Germinal center (tissue), 1 donor: ENCODE results near the gene MICAL3.

Source experiments
- DNase-seq: peaks from one replicate; pipeline ENCODE4 v3.0.0; 2012; ENCODE audit warnings: mixed read lengths, low spot score

MICAL3 gene

GRCh38 chr22:17791196-17791595, 233.2 kb downstream of the MICAL3 start:
- DNase-seq = no peak

DNA sequence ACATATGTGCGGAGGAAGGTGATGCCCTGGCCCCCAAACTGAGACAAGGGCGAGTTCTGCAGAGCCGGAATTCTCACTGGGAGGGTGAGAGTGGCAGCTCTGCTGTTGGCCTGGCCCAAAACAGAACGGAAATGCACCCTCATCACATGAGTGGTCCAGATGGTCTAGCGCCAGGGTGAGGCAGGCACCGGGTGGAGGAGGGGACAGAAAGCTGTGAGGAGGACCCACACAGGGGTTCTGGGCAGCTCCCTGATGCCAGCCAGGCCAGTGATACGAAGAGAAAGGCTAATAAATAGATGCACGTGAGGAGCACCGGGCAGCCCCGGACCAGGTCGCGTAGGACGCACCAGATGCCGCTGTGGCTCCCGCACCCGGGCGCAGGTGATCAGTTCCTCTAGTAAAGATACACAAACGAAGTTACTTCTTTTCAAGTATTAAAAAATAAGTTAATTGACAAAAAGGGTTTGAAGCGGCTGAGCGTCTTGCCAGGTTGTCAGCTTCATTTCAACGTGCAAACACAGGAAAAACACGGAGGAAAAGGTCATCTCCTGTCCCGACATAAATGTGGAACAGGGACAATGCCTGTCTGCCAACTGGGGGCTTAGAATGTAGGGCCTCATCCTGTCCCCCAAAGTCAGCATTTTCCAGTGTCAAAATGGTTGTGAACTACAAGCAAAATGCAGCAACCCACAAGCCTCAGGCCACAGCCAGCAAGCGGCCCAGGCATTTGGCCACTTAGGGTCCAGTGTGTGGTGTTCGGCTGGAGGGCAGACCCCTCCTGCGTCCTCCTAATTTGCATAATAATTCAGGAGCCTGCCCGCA, 234.8 kb downstream of the MICAL3 start:
- no peak for DNase-seq

DNA sequence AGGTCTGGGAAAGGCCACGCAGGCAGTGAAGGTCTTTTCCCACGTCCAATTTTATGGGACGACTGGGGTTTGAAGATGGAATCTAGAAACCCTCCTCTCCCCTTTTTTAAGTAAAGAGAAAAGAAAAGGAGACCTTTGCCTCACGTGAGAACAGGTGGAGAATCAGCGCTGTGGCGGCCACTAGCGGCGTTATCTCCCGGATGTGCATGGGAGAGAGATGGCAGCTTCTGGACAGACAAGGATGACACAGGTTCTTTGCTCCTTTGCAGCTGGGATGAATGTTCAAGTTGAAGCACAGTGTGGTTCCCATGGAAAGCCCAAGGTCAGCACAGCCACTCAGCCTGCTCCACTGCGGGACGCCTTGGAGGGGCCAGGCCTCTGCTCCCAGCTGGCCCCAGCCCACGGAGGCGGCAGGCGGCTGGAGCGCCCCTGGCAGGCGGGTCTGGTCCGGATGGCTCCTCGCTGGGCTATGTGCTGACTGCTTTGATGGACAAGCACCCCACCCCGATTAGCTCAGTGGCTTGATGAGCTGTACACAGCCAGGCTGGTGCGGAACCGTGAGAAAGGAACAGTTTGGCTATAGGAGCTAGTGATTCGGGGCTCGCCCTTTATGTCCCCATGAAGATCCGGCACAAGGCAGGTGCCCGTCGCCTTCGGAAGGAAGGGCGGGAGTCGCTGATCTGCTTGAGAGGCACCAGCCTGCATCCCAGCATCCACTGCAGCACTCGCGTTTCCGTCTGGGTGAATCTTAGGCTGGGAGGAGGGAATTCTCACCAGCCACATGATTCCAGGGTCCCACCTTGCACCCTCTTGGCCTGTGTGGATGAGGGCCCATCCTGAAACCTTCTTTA, 235.6 kb downstream of the MICAL3 start:
- DNase-seq = no peak

DNA sequence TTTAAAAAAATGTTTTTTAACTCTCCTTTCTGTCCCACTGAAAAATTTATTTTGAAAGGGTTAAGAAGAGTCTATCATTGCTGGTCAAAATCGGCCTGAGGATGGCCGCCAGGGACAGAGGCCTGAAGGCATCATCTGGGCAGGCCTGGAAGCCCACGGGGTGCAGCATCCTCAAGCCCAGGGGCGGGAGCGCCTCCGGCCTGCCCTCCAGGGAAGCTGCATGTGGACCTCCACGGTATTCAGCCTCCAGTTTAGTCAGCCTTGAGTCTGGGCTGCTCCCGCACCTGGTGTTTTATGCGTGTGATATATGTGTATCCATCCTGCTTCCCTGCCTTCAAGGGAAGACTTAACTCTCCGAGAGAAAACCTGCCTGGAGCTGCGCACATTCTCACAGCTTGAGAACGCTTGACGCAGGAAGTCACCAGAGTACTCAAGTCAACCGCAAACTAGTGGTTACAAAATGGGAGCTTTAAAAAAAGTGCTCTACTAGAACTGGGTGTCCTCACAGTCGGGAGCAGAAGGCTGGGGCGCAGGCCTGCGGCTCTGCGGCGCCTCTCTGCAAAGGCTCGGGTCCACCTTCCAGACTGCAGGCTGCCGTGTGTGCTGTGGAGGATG, 236.5 kb downstream of the MICAL3 start:
- no peak for DNase-seq

DNA sequence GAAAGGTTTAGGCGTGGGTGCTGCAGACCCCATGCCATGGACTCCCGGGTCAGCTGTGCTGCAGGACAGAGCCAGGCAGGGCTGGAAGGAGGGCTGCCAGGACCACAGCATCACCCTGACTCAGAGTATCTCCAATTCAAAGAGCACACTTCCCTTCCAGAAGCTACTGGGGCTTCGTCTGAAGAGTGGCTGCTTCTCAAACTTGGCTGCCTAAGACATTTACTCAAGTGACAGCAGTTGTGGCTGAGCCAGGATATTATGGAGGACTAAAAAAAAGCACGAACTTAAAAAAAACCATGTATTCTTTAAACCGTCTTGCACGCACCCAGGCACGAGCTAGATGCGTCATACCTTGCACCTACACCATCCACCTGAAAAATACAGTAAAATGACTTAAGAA, 237.1 kb downstream of the MICAL3 start:
- DNase-seq = no peak

DNA sequence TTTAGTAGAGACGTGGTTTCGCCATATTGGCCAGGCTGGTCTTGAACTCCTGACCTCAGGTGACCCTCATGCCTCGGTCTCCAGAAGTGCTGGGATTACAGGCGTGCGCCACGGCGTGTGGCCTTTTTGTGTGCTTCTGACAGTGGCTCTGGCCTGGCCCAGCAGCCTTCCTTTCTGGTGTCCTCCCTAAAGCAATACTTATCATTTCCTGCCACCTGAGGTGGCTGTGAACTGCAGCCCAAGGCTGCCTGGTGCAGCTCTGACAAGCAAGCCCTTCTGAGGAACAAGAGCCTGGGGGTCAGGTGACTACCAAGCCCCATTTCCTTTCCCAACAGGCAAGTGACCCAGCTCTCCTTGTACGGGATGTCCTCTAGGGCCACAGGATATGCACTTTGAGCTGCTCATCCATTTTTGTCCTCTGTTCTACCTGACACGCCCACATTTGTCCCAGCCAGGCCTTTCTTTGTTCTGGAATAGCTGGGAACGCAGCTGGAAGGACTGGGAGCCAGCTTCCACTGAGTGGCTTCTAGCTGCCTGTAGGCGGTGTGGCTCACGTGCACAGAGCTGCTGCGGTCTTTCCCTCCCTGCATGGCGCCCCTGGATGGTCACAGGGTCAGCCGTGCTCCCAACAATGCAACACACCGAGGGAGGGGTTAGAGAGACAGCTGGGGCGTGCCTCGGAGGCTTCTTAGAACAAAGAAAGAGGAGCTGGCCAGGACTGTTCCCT, 237.8 kb downstream of the MICAL3 start:
- DNase-seq = no peak

- peak; percentile 62 for DNase-seq
Measured at GRCh38 chr22:17785185-17786184, 238.9 kb downstream of the MICAL3 start.

GRCh38 chr22:17784776-17785175, 239.6 kb downstream of the MICAL3 start:
- DNase-seq = no peak

DNA sequence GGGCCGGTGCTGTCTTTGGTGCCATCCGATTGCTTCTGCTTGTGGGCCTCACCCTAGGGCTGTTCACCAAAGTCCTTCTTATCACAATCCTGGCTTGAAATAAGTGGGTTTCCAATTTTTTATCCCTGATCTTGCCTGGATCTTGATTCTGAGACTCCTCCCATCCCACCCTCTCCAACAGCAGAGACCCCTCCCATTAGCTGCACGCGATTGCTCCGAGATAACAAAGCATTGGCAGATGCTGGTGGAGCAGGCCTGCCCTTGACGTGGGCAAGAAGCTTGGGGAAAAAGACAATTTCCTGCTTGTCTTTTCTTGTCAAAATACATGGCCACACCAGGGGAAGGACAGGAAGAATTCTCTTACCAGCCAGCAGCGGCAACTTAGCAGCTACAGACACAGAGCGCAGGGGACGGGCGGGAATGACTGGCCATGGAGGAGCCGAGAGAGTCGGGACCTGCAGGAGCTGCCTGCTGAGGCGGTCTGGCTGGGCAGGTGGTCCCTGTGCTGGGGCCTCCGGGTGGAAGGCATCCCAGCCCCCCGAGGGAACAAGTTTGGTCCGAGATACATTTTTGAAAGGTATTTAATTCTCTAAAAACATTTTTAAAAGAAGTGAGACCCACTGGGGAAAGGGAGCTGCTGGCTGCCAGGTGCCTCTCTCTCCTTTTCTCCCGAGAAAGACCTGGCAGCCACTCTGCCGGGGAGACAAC, 240.4 kb downstream of the MICAL3 start:
- DNase-seq = no peak

DNA sequence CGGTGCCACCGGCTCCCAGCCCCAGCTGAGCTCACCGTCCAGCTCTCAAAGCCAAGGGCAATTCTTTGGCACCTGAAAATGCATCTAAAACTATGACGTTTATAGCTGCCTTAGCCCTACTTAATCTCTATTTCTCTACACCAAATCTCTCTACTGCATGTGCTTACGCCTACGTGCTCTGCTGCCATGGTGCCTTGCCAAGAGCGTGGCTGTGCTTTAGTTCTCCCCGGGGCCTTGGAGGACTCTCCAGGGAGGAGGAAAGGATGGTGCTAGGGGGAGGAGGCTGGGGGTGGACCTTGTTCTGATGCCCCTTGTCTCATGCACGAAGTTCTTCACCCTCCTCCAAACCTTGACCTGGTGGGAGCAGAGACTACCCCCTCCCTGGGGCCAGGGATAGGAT, 241.0 kb downstream of the MICAL3 start:
- no peak for DNase-seq

DNA sequence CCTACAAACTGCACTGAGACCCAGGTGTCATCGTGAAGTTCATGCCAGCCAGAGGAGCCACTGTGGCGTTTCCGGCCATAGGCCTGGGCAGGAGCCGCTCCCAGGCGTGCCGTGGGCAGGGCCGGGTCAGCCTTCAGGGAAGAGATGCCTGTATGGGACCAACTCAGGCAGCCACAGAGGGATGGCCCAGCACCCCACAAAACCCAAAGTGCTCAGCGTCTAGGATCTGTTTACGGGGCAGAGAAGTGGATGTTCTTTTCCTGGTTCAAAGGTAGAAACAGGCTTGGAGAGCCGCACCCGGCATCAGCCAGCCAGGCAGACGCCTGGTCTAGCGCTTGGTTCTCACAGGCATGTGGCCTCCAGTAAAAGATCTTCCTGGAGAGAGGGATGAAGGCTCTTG, 241.7 kb downstream of the MICAL3 start:
- no peak for DNase-seq

DNA sequence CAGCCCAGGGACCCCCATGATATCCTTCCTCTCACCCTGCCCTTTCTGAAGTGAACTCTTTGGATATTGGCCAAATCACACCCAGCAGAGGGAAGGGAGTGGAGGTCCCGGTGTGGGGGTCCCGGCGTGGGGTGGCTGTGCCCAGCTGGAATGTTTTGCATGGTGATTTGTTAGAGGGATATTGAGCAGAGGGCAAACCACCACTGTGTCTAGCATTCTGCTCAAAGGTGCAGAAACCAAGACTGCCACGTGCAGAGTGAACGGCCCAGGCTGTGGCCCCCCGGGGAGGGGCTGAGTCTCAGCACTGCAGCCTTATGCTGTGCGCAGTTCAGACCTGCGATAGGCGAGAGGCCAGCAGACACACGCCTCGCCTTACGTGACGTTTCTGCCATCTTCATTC, 242.2 kb downstream of the MICAL3 start:
- no peak for DNase-seq

- DNase-seq = no peak
Measured at GRCh38 chr22:17781319-17782031, 242.9 kb downstream of the MICAL3 start.

DNA sequence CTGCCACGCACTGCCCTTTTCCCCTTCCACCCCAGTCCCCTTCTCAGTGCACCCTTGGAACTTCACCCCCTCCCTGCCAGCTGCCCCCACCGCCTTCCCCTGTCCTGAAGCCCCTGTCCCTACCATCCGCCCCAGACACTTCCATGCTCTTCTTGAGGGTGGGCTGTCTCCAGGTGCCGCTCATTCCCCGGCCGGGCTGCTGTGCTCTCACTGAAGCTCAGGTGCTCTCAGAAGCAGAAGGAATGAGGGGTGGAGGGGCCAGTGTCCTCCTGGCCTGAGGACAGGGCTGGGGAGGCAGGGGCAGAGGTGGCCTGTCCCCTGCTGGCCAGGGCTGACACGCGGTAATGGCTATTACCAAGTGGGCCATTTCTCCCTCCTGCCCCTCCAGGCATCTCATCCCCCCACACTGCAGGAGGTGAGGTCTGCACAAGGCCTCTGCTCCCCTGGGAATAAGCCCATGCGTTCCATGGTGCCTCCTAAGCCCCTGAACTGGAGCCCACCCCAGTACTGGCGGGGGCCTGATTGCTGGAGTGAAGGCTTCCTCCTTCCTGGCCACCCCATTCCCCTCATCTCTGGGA, 243.5 kb downstream of the MICAL3 start:
- no peak for DNase-seq

- no peak for DNase-seq
Measured at GRCh38 chr22:17780116-17780740, 244.1 kb downstream of the MICAL3 start.

DNA sequence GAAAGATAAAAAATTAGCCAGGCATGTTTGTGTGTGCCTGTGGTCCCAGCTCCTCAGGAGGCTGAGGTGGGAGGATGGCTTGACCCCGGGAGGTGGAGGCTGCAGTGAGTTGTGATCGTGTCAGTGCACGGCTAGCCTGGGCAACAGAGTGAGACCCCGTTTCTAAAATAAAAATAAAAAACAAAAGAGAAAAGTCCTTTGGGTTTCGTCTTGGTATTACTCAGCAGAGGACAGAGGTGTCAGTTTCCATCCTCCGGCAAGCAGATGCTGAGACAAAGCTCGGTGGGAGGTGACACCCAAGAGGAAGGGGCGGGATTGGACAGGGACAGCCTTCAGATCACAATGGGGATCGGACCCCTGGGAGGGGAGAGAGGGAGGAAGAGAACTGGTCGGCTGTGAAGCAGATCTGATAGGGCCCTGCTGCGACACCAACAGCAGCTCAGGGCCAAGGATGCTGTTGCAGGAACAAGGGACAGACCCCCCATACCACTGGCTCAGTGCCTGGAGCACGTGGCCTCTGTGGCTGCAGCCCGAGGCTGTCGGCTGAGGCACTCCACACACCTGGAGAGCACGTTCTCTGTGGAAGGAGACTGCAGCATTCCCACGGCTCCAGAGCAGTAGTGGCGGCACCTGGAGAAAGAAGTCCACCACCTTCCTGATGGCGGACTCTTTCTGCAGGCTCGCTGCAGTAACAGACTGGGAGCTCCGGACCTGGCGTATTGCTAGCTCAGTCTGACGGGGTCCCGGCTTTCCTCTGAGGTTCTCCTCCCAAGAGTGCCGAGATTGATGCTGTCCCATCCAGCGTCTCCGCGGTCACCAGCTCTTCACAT, 244.9 kb downstream of the MICAL3 start:
- DNase-seq = no peak

DNA sequence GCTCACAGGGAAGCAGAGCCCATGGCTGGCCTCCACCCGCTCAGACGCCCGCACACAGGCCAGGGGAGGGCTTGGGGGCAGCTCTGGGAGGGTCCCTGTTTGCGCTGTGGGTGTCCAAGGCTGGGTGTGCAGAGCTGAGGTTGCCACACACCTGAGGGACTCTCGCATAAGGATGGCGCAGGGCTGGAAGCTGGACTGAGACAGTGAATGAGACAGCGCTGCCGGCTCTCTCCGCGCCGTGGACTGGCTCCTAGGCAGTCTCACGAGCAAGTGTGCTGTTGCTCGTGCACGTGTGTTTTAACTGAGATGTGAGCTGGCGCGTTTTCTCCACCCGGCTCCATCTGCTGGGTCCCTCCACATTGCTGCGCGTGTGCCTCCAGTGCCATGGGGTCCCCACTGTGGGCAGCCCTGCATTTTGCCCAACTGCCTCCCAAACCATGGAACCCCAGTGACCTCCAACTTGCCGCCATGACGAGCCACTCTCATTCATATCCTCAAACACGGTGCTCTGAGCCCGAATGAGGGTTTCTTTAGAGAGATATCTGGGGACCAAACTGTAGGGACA, 245.9 kb downstream of the MICAL3 start:
- DNase-seq = no peak

- no peak for DNase-seq
Measured at GRCh38 chr22:17777717-17778044, 246.7 kb downstream of the MICAL3 start.
